PC-3 (cell line): Measurements from ENCODE around the gene SLCO1A2. TPM values are rescaled to one million over a fixed set of nuclear protein-coding genes. Genes with fewer than 3 reads are reported as not detected.

Experiments
- ATAC-seq: fragments of 200-7000 bp; cut with Tn5 transposase; 2 replicates; pipeline ENCODE4 v1.9.1; 2020; ENCODE audit warnings: mild to moderate bottlenecking, moderate library complexity
- BruUV-seq: library from RNA; stranded (reverse); fragments of 400-500 nt; replicated peaks from 2 replicates; lab custom pipeline; 2021; lab: Mats Ljungman, UMichigan
- CTCF ChIA-PET: fragments of 300-600 bp; sonication (Branson Sonifier 250); formaldehyde crosslinking; loops from one replicate; lab custom pipeline; 2022; ENCODE audit warnings: antibody characterized with exemption; lab: Charles Lee
- POLR2A ChIA-PET: fragments of 300-600 bp; sonication (Branson Sonifier 250); formaldehyde crosslinking; loops from one replicate; lab custom pipeline; 2022; ENCODE audit warnings: antibody characterized with exemption; ENCODE audit not compliant: unreplicated experiment; lab: Charles Lee
- DNase-seq: peaks from one replicate; pipeline ENCODE4 v3.0.0-alpha.2; 2015
- H2AFZ ChIP-seq: fragments of 300-600 bp; sonication (generic); 2 replicates; pipeline ENCODE4 v1.6.0; 2016; ENCODE audit warnings: antibody characterized with exemption, low read length
- H3F3A ChIP-seq: fragments of 300-600 bp; sonication (generic); one replicate; pipeline ENCODE4 v1.6.0; 2017; ENCODE audit warnings: antibody characterized with exemption, low read length, control low read depth, mild to moderate bottlenecking; ENCODE audit not compliant: unreplicated experiment
- H3K27ac ChIP-seq: fragments of 300-600 bp; sonication (generic); 2 replicates; pipeline ENCODE4 v1.5.1; 2016; ENCODE audit warnings: mild to moderate bottlenecking, low read length
- H3K27me3 ChIP-seq: fragments of 300-600 bp; sonication (generic); 2 replicates; pipeline ENCODE4 v1.6.1; 2016; ENCODE audit warnings: low read length, mixed read lengths
- H3K36me3 ChIP-seq: fragments of 300-600 bp; sonication (generic); 2 replicates; pipeline ENCODE4 v1.6.1; 2016; ENCODE audit warnings: low read depth, mixed run types, low read length, mixed read lengths
- H3K4me1 ChIP-seq: fragments of 300-600 bp; sonication (generic); 2 replicates; pipeline ENCODE4 v1.5.1; 2016; ENCODE audit warnings: low read length; ENCODE audit not compliant: insufficient read depth
- H3K4me2 ChIP-seq: fragments of 300-600 bp; sonication (generic); 2 replicates; pipeline ENCODE4 v1.6.0; 2016; ENCODE audit warnings: low read length
- H3K4me3 ChIP-seq: fragments of 300-600 bp; sonication (generic); 2 replicates; pipeline ENCODE4 v1.5.1; 2016; ENCODE audit warnings: mild to moderate bottlenecking, low read length, mixed read lengths
- H3K79me2 ChIP-seq: fragments of 300-600 bp; sonication (generic); 2 replicates; pipeline ENCODE4 v1.6.1; 2017; ENCODE audit warnings: low read length, mixed read lengths
- H3K9ac ChIP-seq: fragments of 300-600 bp; sonication (generic); 2 replicates; pipeline ENCODE4 v1.6.0; 2016; ENCODE audit warnings: mild to moderate bottlenecking, low read length
- H3K9me2 ChIP-seq: fragments of 300-600 bp; sonication (generic); replicated peaks from 2 replicates; pipeline ENCODE4 v1.6.1; 2016; ENCODE audit warnings: mixed run types, low read length, mixed read lengths
- H3K9me3 ChIP-seq: fragments of 300-600 bp; sonication (generic); 2 replicates; pipeline ENCODE4 v1.6.1; 2016; ENCODE audit warnings: low read length, mixed read lengths
- H4K20me1 ChIP-seq: fragments of 300-600 bp; sonication (generic); 2 replicates; pipeline ENCODE4 v1.6.1; 2016; ENCODE audit warnings: low read length, mixed read lengths
- EZH2 ChIP-seq: fragments of 300-600 bp; sonication (generic); IDR thresholded peaks from one replicate; pipeline ENCODE4 v1.6.1; 2017; ENCODE audit warnings: antibody characterized with exemption, mild to moderate bottlenecking, low read length; ENCODE audit not compliant: unreplicated experiment
- EZH2phosphoT487 ChIP-seq: fragments of 300-600 bp; sonication (generic); IDR thresholded peaks from 2 replicates; pipeline ENCODE4 v1.6.1; 2018; ENCODE audit warnings: mild to moderate bottlenecking, antibody characterized with exemption, low read length, borderline replicate concordance
- intact Hi-C: fragments of 100-400 bp; cut with micrococcal nuclease; formaldehyde crosslinking; loops from 2 replicates; pipeline ENCODE4 v1.9.0; 2023
- total RNA-seq: library from RNA; depleted of rRNA; stranded (reverse); fragments of >200 nt; gene quantifications from 2 replicates; pipeline ENCODE4 v1.2.3, GENCODE V29; 2014
- TF ChIP-seq, protein P1 (sequence below): fragments of 300-600 bp; sonication (generic); conservative IDR thresholded peaks from 2 replicates; pipeline ENCODE4 v1.5.1; 2017; ENCODE audit warnings: antibody characterized with exemption, low read depth, mild to moderate bottlenecking, low read length

The SLCO1A2 gene
- total RNA-seq, 1 experiment from 2014 or later, result not detected

DNA sequence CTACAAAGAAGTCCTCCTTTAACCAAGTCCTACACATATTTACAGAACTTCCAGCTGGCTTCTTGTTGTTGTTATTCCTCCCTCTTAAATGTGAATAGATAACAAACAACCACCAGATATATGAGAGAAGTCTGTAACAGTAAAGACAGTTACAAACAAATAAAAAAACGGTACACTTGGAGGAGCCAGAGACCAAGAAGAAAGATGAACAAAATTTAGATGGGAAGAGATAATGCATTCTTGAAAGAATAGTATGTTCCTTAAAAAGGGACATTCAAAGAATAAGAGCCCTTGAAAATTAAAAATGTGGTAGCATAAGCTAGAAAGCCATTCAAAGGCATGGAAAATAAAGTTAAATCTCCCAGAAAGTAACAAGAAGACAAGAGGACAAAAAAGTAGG lies 25.9 kb downstream of the SLCO1A2 start:
- ATAC-seq (no peak), DNase-seq (no peak)
- no peak overlapping the region for H2AFZ ChIP-seq
- H3K27ac ChIP-seq, result no peak overlapping the region
- no peaks in the 10 kb centered on the region for H3K79me2 ChIP-seq
- intact Hi-C loops, result no loop called here
- no peaks in the 10 kb centered on the region for H3K9me2 ChIP-seq
- no peaks in the 10 kb centered on the region for H4K20me1 ChIP-seq
- no peaks in the 10 kb centered on the region for H3F3A ChIP-seq
- H3K4me2 ChIP-seq, result no peak overlapping the region
- H3K4me1 ChIP-seq, result no peaks in the 10 kb centered on the region
- CTCF ChIA-PET, result no interaction called here
- TF ChIP-seq, protein P1, sequence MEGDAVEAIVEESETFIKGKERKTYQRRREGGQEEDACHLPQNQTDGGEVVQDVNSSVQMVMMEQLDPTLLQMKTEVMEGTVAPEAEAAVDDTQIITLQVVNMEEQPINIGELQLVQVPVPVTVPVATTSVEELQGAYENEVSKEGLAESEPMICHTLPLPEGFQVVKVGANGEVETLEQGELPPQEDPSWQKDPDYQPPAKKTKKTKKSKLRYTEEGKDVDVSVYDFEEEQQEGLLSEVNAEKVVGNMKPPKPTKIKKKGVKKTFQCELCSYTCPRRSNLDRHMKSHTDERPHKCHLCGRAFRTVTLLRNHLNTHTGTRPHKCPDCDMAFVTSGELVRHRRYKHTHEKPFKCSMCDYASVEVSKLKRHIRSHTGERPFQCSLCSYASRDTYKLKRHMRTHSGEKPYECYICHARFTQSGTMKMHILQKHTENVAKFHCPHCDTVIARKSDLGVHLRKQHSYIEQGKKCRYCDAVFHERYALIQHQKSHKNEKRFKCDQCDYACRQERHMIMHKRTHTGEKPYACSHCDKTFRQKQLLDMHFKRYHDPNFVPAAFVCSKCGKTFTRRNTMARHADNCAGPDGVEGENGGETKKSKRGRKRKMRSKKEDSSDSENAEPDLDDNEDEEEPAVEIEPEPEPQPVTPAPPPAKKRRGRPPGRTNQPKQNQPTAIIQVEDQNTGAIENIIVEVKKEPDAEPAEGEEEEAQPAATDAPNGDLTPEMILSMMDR, result no peak
- TF ChIP-seq EZH2, result no peak
- TF ChIP-seq EZH2phosphoT487, result no peak
- no peaks in the 10 kb centered on the region for H3K36me3 ChIP-seq
- no peak overlapping the region for H3K4me3 ChIP-seq
- no TSS peak for BruUV-seq
- POLR2A ChIA-PET, result no interaction called here
- no peak overlapping the region for H3K9ac ChIP-seq
- no peaks in the 10 kb centered on the region; the same call in 1 of the 2 replicates for H3K27me3 ChIP-seq
- H3K9me3 ChIP-seq, result no peaks in the 10 kb centered on the region

DNA sequence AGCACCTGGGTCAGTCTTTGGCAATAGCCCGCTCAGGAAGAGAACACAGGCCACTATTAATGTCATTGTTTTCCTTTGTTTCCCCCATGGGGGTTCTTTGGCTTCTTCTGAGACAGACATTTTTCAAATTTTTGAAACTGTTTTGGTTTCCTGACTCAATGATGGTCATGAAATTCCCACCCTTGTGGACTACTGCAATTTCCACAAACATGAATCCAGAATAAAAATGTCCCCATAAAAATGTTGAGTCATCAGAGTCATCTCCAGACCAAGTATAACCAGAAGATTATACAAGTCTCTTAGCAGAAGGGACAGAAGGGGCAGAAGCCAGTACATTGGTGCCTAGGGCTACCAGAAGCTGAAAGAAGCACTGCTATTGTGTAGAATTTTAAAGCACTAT lies 29.1 kb downstream of the SLCO1A2 start:
- BruUV-seq, result no TSS peak
- no peak overlapping the region for H3K9ac ChIP-seq
- no peak overlapping the region for H2AFZ ChIP-seq
- H3K4me1 ChIP-seq, result no peaks in the 10 kb centered on the region
- ChIA-PET POLR2A (no interaction called here), CTCF (no interaction called here)
- intact Hi-C loops, result no loop called here
- no peaks in the 10 kb centered on the region; the same call in 1 of the 2 replicates for H3K27me3 ChIP-seq
- no peaks in the 10 kb centered on the region for H3K36me3 ChIP-seq
- DNase-seq (no peak), ATAC-seq (no peak)
- no peaks in the 10 kb centered on the region for H3K9me2 ChIP-seq
- no peaks in the 10 kb centered on the region for H3K79me2 ChIP-seq
- no peak overlapping the region for H3K4me3 ChIP-seq
- TF ChIP-seq EZH2phosphoT487, result no peak
- no peak for TF ChIP-seq EZH2
- TF ChIP-seq, protein P1, result no peak
- H3K4me2 ChIP-seq, result no peak overlapping the region
- H4K20me1 ChIP-seq, result no peaks in the 10 kb centered on the region
- no peaks in the 10 kb centered on the region for H3F3A ChIP-seq
- H3K27ac ChIP-seq, result no peak overlapping the region
- H3K9me3 ChIP-seq, result no peaks in the 10 kb centered on the region

DNA sequence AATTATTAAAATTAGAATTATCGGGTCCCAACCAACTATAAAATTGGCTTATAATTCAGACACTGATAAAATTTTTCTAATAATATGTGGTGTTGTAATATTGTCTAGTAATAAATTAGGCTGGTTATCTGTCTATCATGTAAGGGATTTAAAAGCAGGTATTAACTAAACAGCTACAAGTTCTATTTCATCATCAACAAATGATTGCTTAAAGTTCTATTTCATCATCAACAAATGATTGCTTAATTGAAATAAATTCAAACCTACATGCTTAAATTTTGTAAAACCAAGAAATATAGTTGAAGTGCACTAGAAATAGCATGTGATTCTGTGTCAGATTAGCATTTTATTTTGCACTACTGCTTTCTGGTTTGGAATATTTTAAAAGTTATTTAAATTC lies 34.1 kb downstream of the SLCO1A2 start:
- H4K20me1 ChIP-seq, result no peaks in the 10 kb centered on the region
- no peaks in the 10 kb centered on the region for H3K27me3 ChIP-seq
- ChIA-PET POLR2A (no interaction called here), CTCF (no interaction called here)
- H3K9me2 ChIP-seq, result no peaks in the 10 kb centered on the region
- no peak for DNase-seq
- no peak for ATAC-seq
- no peak overlapping the region for H2AFZ ChIP-seq
- no peaks in the 10 kb centered on the region for H3F3A ChIP-seq
- intact Hi-C loops, result no loop called here
- H3K4me2 ChIP-seq, result no peak overlapping the region
- H3K9ac ChIP-seq, result no peak overlapping the region
- H3K4me3 ChIP-seq, result no peak overlapping the region
- H3K9me3 ChIP-seq, result no peaks in the 10 kb centered on the region
- no peaks in the 10 kb centered on the region for H3K36me3 ChIP-seq
- H3K4me1 ChIP-seq, result no peaks in the 10 kb centered on the region
- no peaks in the 10 kb centered on the region for H3K79me2 ChIP-seq
- no TSS peak for BruUV-seq
- no peak overlapping the region for H3K27ac ChIP-seq
- no peak for TF ChIP-seq EZH2
- TF ChIP-seq, protein P1, result no peak
- TF ChIP-seq EZH2phosphoT487, result no peak
